Heart left ventricle (tissue), 16 donors: Measurements from ENCODE around the gene HOXC10. TPM values are rescaled to one million over a fixed set of nuclear protein-coding genes. Genes with fewer than 3 reads are reported as not detected.

Experiments
- ATAC-seq, 4 donors: fragments of 200-7000 bp; cut with Tn5 transposase; one replicate each; pipeline ENCODE4 v1.9.1; 2020 to 2022; ENCODE audit warnings: moderate library complexity in 4 of 4, mild to moderate bottlenecking in 3 of 4, moderate number of reproducible peaks in 1 of 4
- DNase-seq, 5 donors: peaks; one replicate each; pipeline ENCODE4 v3.0.0-alpha.2; 2020
- H3K27ac ChIP-seq, 12 donors: fragments of 200-600 bp; sonication (generic) in 4 of 12; one replicate each; pipeline versions ENCODE4 v1.5.0 to v1.8.0; 2016 to 2022; ENCODE audit warnings: mild to moderate bottlenecking in 2 of 12
- H3K27me3 ChIP-seq, 9 donors: fragments of 200-600 bp; sonication (generic) in 2 of 9; one replicate each; pipeline versions ENCODE4 v1.5.1 to v1.8.0; 2016 to 2022; ENCODE audit warnings: mild to moderate bottlenecking in 3 of 9
- H3K36me3 ChIP-seq, 9 donors: fragments of 200-600 bp; sonication (generic) in 2 of 9; one replicate each; pipeline versions ENCODE4 v1.5.0 to v1.8.0; 2018 to 2022; ENCODE audit warnings: mild to moderate bottlenecking in 2 of 9
- H3K4me1 ChIP-seq, 12 donors: fragments of 200-600 bp; sonication (generic) in 4 of 12; one replicate each; pipeline versions ENCODE4 v1.5.0 to v1.8.0; 2016 to 2022; ENCODE audit warnings: mild to moderate bottlenecking in 3 of 12
- H3K4me3 ChIP-seq, 12 donors: fragments of 200-600 bp; sonication (generic) in 4 of 12; one replicate each; pipeline versions ENCODE4 v1.5.0 to v1.8.0; 2017 to 2022; ENCODE audit warnings: mild to moderate bottlenecking in 9 of 12, moderate library complexity in 4 of 12
- H3K9me3 ChIP-seq, 12 donors: fragments of 200-600 bp; sonication (generic) in 4 of 12; one replicate each; pipeline versions ENCODE4 v1.5.0 to v1.8.0; 2016 to 2022; ENCODE audit warnings: mild to moderate bottlenecking in 1 of 12
- POLR2A ChIP-seq, 2 donors: fragments of 450-650 bp; IDR thresholded peaks; one replicate each; pipeline ENCODE4 v1.6.1; 2017; ENCODE audit warnings: antibody characterized with exemption in 2 of 2, mild to moderate bottlenecking in 2 of 2, moderate library complexity in 2 of 2
- WGBS, 4 donors: extraction: QIAGEN DNeasy Blood & Tissue Kit in 2 of 4; methylation state at CpG; one replicate each; pipeline versions ENCODE4 v1.1.5 to v1.1.7; 2013 to 2018; 5-methylcytosine and 5-hydroxymethylcytosine counted together
- intact Hi-C, 10 donors: fragments of 100-400 bp; cut with DNase I; formaldehyde crosslinking; loops; one replicate each; pipeline versions ENCODE4 v1.11.1 to v1.14.2; 2022
- polyA plus RNA-seq, 2 donors: library from polyadenylated mRNA; stranded (reverse); fragments of 200-250 nt; gene quantifications; one replicate each; pipeline ENCODE4 v1.2.3, GENCODE V29; 2013
- total RNA-seq, 9 donors: library from RNA; depleted of rRNA in 2 of 9; stranded (reverse); fragments of >200 nt in 2 of 9; fragmentation: NEBNext Ultra II Directional in 3 of 9; extraction: Animal tissue kit (Norgen Biotek cat#: 25700) in 3 of 9; gene quantifications; one replicate each; pipeline versions ENCODE4 v1.1.0 to v1.2.4, GENCODE V29; 2016 to 2023
- TF ChIP-seq, protein P1 (sequence below), 12 donors: fragments of 200-600 bp; sonication (generic) in 4 of 12; IDR thresholded peaks; one replicate each; pipeline versions ENCODE4 v1.5.0 to v1.8.0; 2018 to 2022; ENCODE audit warnings: antibody characterized with exemption in 12 of 12, mild to moderate bottlenecking in 5 of 12
- donor health status: ischemic (EF 13 %, LVEDD 7.1; RV severe dilation, severe dysfunction).
- donor health status: healthy with polysubstance abuse.
- donor health status: DM: no; HTN: yes; CAD: no.
- donor health status: DM: no; HTN: no; CAD: no.
- donor health status: ischemic (EF 25% LVEDD 6.9; RV normal size, moderate dysfunction).
- donor health status: ischemic (EF 25% LVEDD 5.7; RV mildly dilated, moderate dysfunction).
- donor health status: healthy.
- donor health status: DM: yes; HTN: yes; CAD: no.
- donor health status: ischemic (EF 35%, LVEDD 5.7; RV mildly dilated, moderate dysfunction).
- donor health status: nonischemic (EF 11% LVEDD 7.7; RV severe dilation, severe dysfunction).
- donor health status: DM: yes; HTN: yes; CAD: no.
- donor health status: PGD.
- donor health status: ischemic (EF 29% LVEDD 5.4; RV normal size, mild dysfunction).
- donor health status: nonischemic (EF 23%, LVEDD 6.1; RV moderate dilation, normal function).

HOXC10 gene
- total and polyA plus RNA-seq, 11 donors, result not detected

- intact Hi-C loops, result no loop called here
- Histone ChIP-seq H3K27ac (no peak overlapping the region), H3K4me1 (peaks cover 0 to 29% (median 11%) of the 10 kb centered on the region in 12 donors), H3K36me3 (no peaks in the 10 kb centered on the region), H3K4me3 (no peak overlapping the region), H3K27me3 (peaks cover 78 to 100% (median 99%) of the 10 kb centered on the region in 9 donors), H3K9me3 (no peaks in the 10 kb centered on the region)
- ATAC-seq, result no peak
- no peak for TF ChIP-seq POLR2A (IDR thresholded peaks at IDR 0.05)
- TF ChIP-seq, protein P1, sequence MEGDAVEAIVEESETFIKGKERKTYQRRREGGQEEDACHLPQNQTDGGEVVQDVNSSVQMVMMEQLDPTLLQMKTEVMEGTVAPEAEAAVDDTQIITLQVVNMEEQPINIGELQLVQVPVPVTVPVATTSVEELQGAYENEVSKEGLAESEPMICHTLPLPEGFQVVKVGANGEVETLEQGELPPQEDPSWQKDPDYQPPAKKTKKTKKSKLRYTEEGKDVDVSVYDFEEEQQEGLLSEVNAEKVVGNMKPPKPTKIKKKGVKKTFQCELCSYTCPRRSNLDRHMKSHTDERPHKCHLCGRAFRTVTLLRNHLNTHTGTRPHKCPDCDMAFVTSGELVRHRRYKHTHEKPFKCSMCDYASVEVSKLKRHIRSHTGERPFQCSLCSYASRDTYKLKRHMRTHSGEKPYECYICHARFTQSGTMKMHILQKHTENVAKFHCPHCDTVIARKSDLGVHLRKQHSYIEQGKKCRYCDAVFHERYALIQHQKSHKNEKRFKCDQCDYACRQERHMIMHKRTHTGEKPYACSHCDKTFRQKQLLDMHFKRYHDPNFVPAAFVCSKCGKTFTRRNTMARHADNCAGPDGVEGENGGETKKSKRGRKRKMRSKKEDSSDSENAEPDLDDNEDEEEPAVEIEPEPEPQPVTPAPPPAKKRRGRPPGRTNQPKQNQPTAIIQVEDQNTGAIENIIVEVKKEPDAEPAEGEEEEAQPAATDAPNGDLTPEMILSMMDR (IDR thresholded peaks at IDR 0.05), result no peak
- DNase-seq, result no peak
- 11 to 20% (median 14%) methylated on average over 12 of the region's 12 CpGs for WGBS, 4 donors
These were observed 15.2 kb upstream of the HOXC10 start for GRCh38 chr12:53969588-53970259.

- no peaks in the 10 kb centered on the region for H3K9me3 ChIP-seq
- H3K4me1 ChIP-seq, result peaks cover 0 to 35% (median 14%) of the 10 kb centered on the region in 12 donors
- ATAC-seq (no peak), DNase-seq (no peak)
- H3K27me3 ChIP-seq, result peaks cover 78 to 100% (median 99%) of the 10 kb centered on the region in 9 donors
- WGBS, 4 donors, result 14 to 21% (median 17%) methylated on average over 4 of the region's 4 CpGs
- TF ChIP-seq, protein P1 (IDR thresholded peaks at IDR 0.05), result no peak
- no peak for TF ChIP-seq POLR2A (IDR thresholded peaks at IDR 0.05)
- no peaks in the 10 kb centered on the region for H3K36me3 ChIP-seq
- intact Hi-C loops, result no loop called here
- no peak overlapping the region for H3K27ac ChIP-seq
- no peak overlapping the region for H3K4me3 ChIP-seq
These were observed 14.5 kb upstream of the HOXC10 start for GRCh38 chr12:53970451-53970850.

GRCh38 chr12:53971129-53971528, 13.8 kb upstream of the HOXC10 start:
- H3K9me3 ChIP-seq, result no peaks in the 10 kb centered on the region
- intact Hi-C loops, result no loop called here
- TF ChIP-seq, protein P1 (IDR thresholded peaks at IDR 0.05), result no peak
- TF ChIP-seq POLR2A (IDR thresholded peaks at IDR 0.05), result no peak
- peaks cover 79 to 100% (median 99%) of the 10 kb centered on the region in 9 donors for H3K27me3 ChIP-seq
- no peak overlapping the region for H3K27ac ChIP-seq
- no peaks in the 10 kb centered on the region for H3K36me3 ChIP-seq
- H3K4me1 ChIP-seq, result peaks cover 0 to 32% (median 12%) of the 10 kb centered on the region in 12 donors
- no peak for DNase-seq
- no peak overlapping the region for H3K4me3 ChIP-seq
- no peak for ATAC-seq
- WGBS, 4 donors, result 52 to 62% (median 56%) methylated on average over 3 of the region's 3 CpGs

GRCh38 chr12:53971686-53972085, 13.3 kb upstream of the HOXC10 start:
- Histone ChIP-seq H3K27ac (no peak overlapping the region), H3K27me3 (peaks cover 78 to 100% (median 99%) of the 10 kb centered on the region in 9 donors), H3K36me3 (no peaks in the 10 kb centered on the region), H3K4me3 (no peak overlapping the region), H3K4me1 (peaks cover 0 to 28% (median 11%) of the 10 kb centered on the region in 12 donors), H3K9me3 (no peaks in the 10 kb centered on the region)
- WGBS, 4 donors, result 30 to 43% (median 41%) methylated on average over 2 of the region's 2 CpGs
- ATAC-seq, result no peak
- no peak for TF ChIP-seq POLR2A (IDR thresholded peaks at IDR 0.05)
- TF ChIP-seq, protein P1 (IDR thresholded peaks at IDR 0.05), result no peak
- intact Hi-C loops, result no loop called here
- DNase-seq, result no peak
